Activated CD8-positive, alpha-beta T cell treated with anti-CD3 and anti-CD28 coated beads, Interleukin-2, amount 10 ng/mL, durations not matched to agents 7 days and 5 days (primary cell): Measurements from ENCODE around the gene CHMP2B. TPM values are rescaled to one million over a fixed set of nuclear protein-coding genes. Genes with fewer than 3 reads are reported as not detected.
"Not testable (repeated sequence)": the region's sequence is repeated elsewhere in the genome, so short reads cannot be mapped to it uniquely, and the experiment has no call there.

Source experiments
- ATAC-seq: fragments of 150-1000 bp; cut with Tn5 transposase; one replicate; pipeline ENCODE4 v1.10.0; 2021; ENCODE audit warnings: moderate library complexity
- CTCF ChIA-PET: fragments of 350-600 bp; sonication (Branson Sonifier 250); formaldehyde crosslinking; loops from one replicate; lab custom pipeline; 2021; ENCODE audit warnings: antibody characterized with exemption; lab: Charles Lee
- POLR2A ChIA-PET: fragments of 350-600 bp; sonication (Branson Sonifier 250); formaldehyde crosslinking; loops from one replicate; lab custom pipeline; 2021; ENCODE audit warnings: antibody characterized with exemption; lab: Charles Lee
- DNase-seq: peaks from one replicate; pipeline ENCODE4 v3.0.0-alpha.2; 2020
- H3K27ac Mint-ChIP-seq: one replicate; pipeline ENCODE4 v1.8.0; 2021; ENCODE audit warnings: mild to moderate bottlenecking, mixed read lengths
- H3K27me3 Mint-ChIP-seq: one replicate; pipeline ENCODE4 v1.8.0; 2021; ENCODE audit warnings: low read depth, mixed read lengths
- H3K36me3 Mint-ChIP-seq: one replicate; pipeline ENCODE4 v1.8.0; 2021; ENCODE audit warnings: low read depth, mixed read lengths
- H3K4me1 Mint-ChIP-seq: one replicate; pipeline ENCODE4 v1.8.0; 2021; ENCODE audit warnings: low read depth, mixed read lengths
- H3K4me3 Mint-ChIP-seq: one replicate; pipeline ENCODE4 v1.8.0; 2021; ENCODE audit warnings: mild to moderate bottlenecking, mixed read lengths
- H3K9me3 Mint-ChIP-seq: one replicate; pipeline ENCODE4 v1.8.0; 2022; ENCODE audit warnings: mixed read lengths; ENCODE audit not compliant: insufficient read depth
- total RNA-seq, 2 experiments: library from RNA; stranded (reverse); gene quantifications; one replicate each; pipeline ENCODE4 v1.2.3, GENCODE V29; 2021

Gene CHMP2B
- total RNA-seq, 2 experiments from 2014 or later = 18.8 to 21.2 TPM

GRCh38 chr3:87236093-87236492 lies 9.0 kb downstream of the CHMP2B start:
- CTCF ChIA-PET = no interaction called here
- Mint-ChIP-seq H3K27ac (no peak overlapping the region), H3K4me1 (peaks cover 2% of the 10 kb centered on the region), H3K9me3 (no peaks in the 10 kb centered on the region), H3K36me3 (peaks cover 8% of the 10 kb centered on the region), H3K4me3 (no peak overlapping the region), H3K27me3 (no peaks in the 10 kb centered on the region)
- DNase-seq (no peak), ATAC-seq (no peak)
- POLR2A ChIA-PET = no interaction called here

- no peak overlapping the region for H3K4me3 Mint-ChIP-seq
- no peak overlapping the region for H3K27ac Mint-ChIP-seq
- ChIA-PET CTCF (interaction anchor here (5.7 kb wide), 1 partner anchor 13 kb away, joined by 21 read pairs; no protein-coding TSS in a partner anchor), POLR2A (no interaction called here)
- no peaks in the 10 kb centered on the region for H3K9me3 Mint-ChIP-seq
- ATAC-seq (no peak), DNase-seq (no peak)
- peaks cover 16% of the 10 kb centered on the region for H3K36me3 Mint-ChIP-seq
- H3K27me3 Mint-ChIP-seq = no peaks in the 10 kb centered on the region
- peaks cover 2% of the 10 kb centered on the region for H3K4me1 Mint-ChIP-seq
Measured at GRCh38 chr3:87246662-87247429, 19.7 kb downstream of the CHMP2B start.

- Mint-ChIP-seq H3K27me3 (no peaks in the 10 kb centered on the region), H3K36me3 (peaks cover 15% of the 10 kb centered on the region), H3K27ac (no peak overlapping the region), H3K9me3 (no peaks in the 10 kb centered on the region), H3K4me3 (no peak overlapping the region), H3K4me1 (peaks cover 2% of the 10 kb centered on the region)
- CTCF ChIA-PET = interaction anchor here (5.7 kb wide), 1 partner anchor 12 kb away, joined by 21 read pairs; no protein-coding TSS in a partner anchor
- POLR2A ChIA-PET = no interaction called here
- ATAC-seq = no peak
- DNase-seq = no peak
Measured at GRCh38 chr3:87247430-87247773, 20.3 kb downstream of the CHMP2B start.

- CTCF ChIA-PET = interaction anchor here (1.4 to 5.7 kb wide), 3 partner anchors 11 to 103 kb away, joined by 3 to 21 read pairs (median 9); no protein-coding TSS in a partner anchor
Measured at GRCh38 chr3:87248231-87248630, 21.1 kb downstream of the CHMP2B start.

GRCh38 chr3:87248831-87249230 lies 21.7 kb downstream of the CHMP2B start:
- no peak for DNase-seq
- Mint-ChIP-seq H3K4me1 (peaks cover 2% of the 10 kb centered on the region), H3K9me3 (no peaks in the 10 kb centered on the region), H3K36me3 (peaks cover 16% of the 10 kb centered on the region), H3K4me3 (no peak overlapping the region), H3K27ac (no peak overlapping the region), H3K27me3 (no peaks in the 10 kb centered on the region)
- no peak for ATAC-seq
- ChIA-PET POLR2A (no interaction called here), CTCF (interaction anchor here (1.4 to 5.7 kb wide), 3 partner anchors 11 to 102 kb away, joined by 3 to 21 read pairs (median 9); no protein-coding TSS in a partner anchor)

More at GRCh38 chr3:87248231-87248630, 21.1 kb downstream of the CHMP2B start:
- POLR2A ChIA-PET, ATAC-seq, DNase-seq, H3K27me3 Mint-ChIP-seq, H3K9me3 Mint-ChIP-seq, H3K27ac Mint-ChIP-seq, H3K4me1 Mint-ChIP-seq, H3K4me3 Mint-ChIP-seq: not testable (repeated sequence)
- H3K36me3 Mint-ChIP-seq = peaks cover 15% of the 10 kb centered on the region

GRCh38 chr3:87250009-87250408 lies 22.9 kb downstream of the CHMP2B start:
- no peak for DNase-seq
- Mint-ChIP-seq H3K9me3 (no peaks in the 10 kb centered on the region), H3K4me1 (peaks cover 2% of the 10 kb centered on the region), H3K36me3 (peaks cover 20% of the 10 kb centered on the region), H3K4me3 (no peak overlapping the region), H3K27me3 (no peaks in the 10 kb centered on the region), H3K27ac (no peak overlapping the region)
- POLR2A ChIA-PET = no interaction called here
- no peak for ATAC-seq
- CTCF ChIA-PET = interaction anchor here (5.7 kb wide), 1 partner anchor 9 kb away, joined by 21 read pairs; no protein-coding TSS in a partner anchor

- POLR2A ChIA-PET = no interaction called here
- Mint-ChIP-seq H3K36me3 (no peaks in the 10 kb centered on the region), H3K27me3 (peaks cover 4% of the 10 kb centered on the region), H3K27ac (no peak overlapping the region), H3K4me1 (peaks cover 10% of the 10 kb centered on the region), H3K4me3 (no peak overlapping the region), H3K9me3 (no peaks in the 10 kb centered on the region)
- DNase-seq (peak; percentile 67), ATAC-seq (peak; percentile 55)
- CTCF ChIA-PET = interaction anchor here (0.8 to 3.9 kb wide), 18 partner anchors 8 to 745 kb away, joined by 3 to 53 read pairs (median 4); no protein-coding TSS in a partner anchor
Measured at GRCh38 chr3:87260270-87260669, 33.2 kb downstream of the CHMP2B start.

- no peak for ATAC-seq
- no peak overlapping the region for H3K27ac Mint-ChIP-seq
- no peaks in the 10 kb centered on the region for H3K36me3 Mint-ChIP-seq
- DNase-seq = no peak
- ChIA-PET POLR2A (no interaction called here), CTCF (interaction anchor here (1.4 to 3.9 kb wide), 4 partner anchors 9 to 743 kb away, joined by 3 to 53 read pairs (median 6); no protein-coding TSS in a partner anchor)
- H3K4me1 Mint-ChIP-seq = peaks cover 10% of the 10 kb centered on the region
- H3K27me3 Mint-ChIP-seq = peaks cover 4% of the 10 kb centered on the region
- H3K9me3 Mint-ChIP-seq = no peaks in the 10 kb centered on the region
- no peak overlapping the region for H3K4me3 Mint-ChIP-seq
Measured at GRCh38 chr3:87261925-87262324, 34.8 kb downstream of the CHMP2B start.

GRCh38 chr3:87267953-87268645 lies 41.0 kb downstream of the CHMP2B start:
- Mint-ChIP-seq H3K4me3 (peak overlapping the region; percentile 17), H3K27ac (peak overlapping the region; percentile 82), H3K27me3 (peaks cover 4% of the 10 kb centered on the region), H3K9me3 (peaks cover 4% of the 10 kb centered on the region), H3K4me1 (peaks cover 54% of the 10 kb centered on the region), H3K36me3 (peaks cover 6% of the 10 kb centered on the region)
- ChIA-PET POLR2A (interaction anchor here (0.9 kb wide), 1 partner anchor 12 kb away, joined by 3 read pairs; no protein-coding TSS in a partner anchor), CTCF (interaction anchor here (1.3 kb wide), 1 partner anchor 8 kb away, joined by 5 read pairs; no protein-coding TSS in a partner anchor)
- DNase-seq (no peak), ATAC-seq (peak; percentile 34)

- peaks cover 57% of the 10 kb centered on the region for H3K4me1 Mint-ChIP-seq
- peaks cover 4% of the 10 kb centered on the region for H3K27me3 Mint-ChIP-seq
- DNase-seq = no peak
- ATAC-seq = peak; percentile 13
- CTCF ChIA-PET = interaction anchor here (1.3 kb wide), 1 partner anchor 9 kb away, joined by 5 read pairs; no protein-coding TSS in a partner anchor
- peaks cover 4% of the 10 kb centered on the region for H3K9me3 Mint-ChIP-seq
- POLR2A ChIA-PET = interaction anchor here (0.9 kb wide), 1 partner anchor 12 kb away, joined by 3 read pairs; no protein-coding TSS in a partner anchor
- H3K27ac Mint-ChIP-seq = peak overlapping the region; percentile 82
- H3K4me3 Mint-ChIP-seq = peak overlapping the region; percentile 17
- peaks cover 6% of the 10 kb centered on the region for H3K36me3 Mint-ChIP-seq
Measured at GRCh38 chr3:87268646-87269211, 41.6 kb downstream of the CHMP2B start.

GRCh38 chr3:87269723-87270122 lies 42.6 kb downstream of the CHMP2B start:
- no peak for DNase-seq
- H3K4me3 Mint-ChIP-seq = no peak overlapping the region
- no peaks in the 10 kb centered on the region for H3K27me3 Mint-ChIP-seq
- ChIA-PET CTCF (interaction anchor here (4.1 kb wide), 1 partner anchor 9 kb away, joined by 53 read pairs; no protein-coding TSS in a partner anchor), POLR2A (interaction anchor here (0.6 kb wide), 1 partner anchor 64 kb away, joined by 3 read pairs; no protein-coding TSS in a partner anchor)
- peaks cover 4% of the 10 kb centered on the region for H3K9me3 Mint-ChIP-seq
- H3K27ac Mint-ChIP-seq = peak overlapping the region; percentile 17
- no peak for ATAC-seq
- peaks cover 57% of the 10 kb centered on the region for H3K4me1 Mint-ChIP-seq
- H3K36me3 Mint-ChIP-seq = peaks cover 6% of the 10 kb centered on the region
